ENCODE data around the gene LRCH2.
"Not testable (repeated sequence)": the region's sequence is repeated elsewhere in the genome, so short reads cannot be mapped to it uniquely, and the experiment has no call there.

Gene LRCH2, protein sequence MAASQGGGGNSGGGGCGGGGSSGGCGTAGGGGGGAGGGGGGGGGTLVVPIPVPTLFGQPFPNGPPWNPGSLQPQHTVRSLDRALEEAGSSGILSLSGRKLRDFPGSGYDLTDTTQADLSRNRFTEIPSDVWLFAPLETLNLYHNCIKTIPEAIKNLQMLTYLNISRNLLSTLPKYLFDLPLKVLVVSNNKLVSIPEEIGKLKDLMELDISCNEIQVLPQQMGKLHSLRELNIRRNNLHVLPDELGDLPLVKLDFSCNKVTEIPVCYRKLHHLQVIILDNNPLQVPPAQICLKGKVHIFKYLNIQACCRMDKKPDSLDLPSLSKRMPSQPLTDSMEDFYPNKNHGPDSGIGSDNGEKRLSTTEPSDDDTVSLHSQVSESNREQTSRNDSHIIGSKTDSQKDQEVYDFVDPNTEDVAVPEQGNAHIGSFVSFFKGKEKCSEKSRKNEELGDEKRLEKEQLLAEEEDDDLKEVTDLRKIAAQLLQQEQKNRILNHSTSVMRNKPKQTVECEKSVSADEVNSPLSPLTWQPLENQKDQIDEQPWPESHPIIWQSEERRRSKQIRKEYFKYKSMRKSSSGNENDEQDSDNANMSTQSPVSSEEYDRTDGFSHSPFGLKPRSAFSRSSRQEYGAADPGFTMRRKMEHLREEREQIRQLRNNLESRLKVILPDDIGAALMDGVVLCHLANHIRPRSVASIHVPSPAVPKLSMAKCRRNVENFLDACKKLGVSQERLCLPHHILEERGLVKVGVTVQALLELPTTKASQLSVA

DNA sequence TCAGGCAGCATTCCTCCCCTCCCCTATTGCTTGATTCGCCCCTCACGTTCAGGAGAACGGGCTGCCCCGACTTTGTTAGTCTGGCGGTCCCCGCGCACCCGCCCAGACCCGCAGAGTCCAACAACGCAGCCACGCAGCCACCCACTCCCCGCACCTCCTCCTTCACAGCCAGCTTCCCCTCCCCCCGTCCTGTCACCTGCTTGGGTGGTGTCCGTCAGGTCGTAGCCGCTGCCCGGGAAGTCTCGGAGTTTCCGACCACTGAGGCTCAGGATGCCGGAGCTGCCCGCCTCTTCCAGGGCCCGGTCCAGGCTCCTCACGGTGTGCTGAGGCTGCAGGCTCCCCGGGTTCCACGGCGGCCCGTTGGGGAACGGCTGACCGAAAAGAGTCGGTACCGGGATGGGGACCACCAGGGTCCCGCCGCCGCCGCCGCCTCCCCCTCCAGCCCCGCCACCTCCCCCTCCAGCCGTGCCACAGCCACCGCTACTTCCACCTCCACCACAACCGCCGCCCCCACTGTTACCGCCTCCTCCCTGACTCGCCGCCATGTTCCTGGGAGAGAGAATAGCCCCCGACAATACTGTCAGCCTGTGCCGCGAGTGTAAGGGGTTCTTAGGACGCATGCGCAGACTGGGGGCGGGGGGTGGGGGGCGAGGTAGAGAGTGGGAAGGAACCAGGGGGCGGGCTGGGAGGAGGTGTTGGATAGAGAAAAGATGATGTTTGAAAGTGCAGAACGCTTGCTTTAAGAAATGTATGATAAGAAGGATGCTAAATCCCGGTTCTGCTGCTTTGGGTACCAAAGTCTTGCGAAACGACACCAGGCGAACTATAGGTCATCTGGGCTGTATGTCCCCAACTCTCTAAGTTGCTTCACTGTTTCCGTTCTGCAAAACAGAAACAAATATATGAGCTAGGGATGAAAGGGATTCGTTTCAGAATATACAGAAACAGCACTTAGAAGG, at the start of gene LRCH2:
LRCH2 (minus strand) TSS at position 600 of the 959 bp plus-strand sequence; CDS start at position 545, 55 bp downstream.
- peak; percentile 1 to 56 for DNase-seq

DNA sequence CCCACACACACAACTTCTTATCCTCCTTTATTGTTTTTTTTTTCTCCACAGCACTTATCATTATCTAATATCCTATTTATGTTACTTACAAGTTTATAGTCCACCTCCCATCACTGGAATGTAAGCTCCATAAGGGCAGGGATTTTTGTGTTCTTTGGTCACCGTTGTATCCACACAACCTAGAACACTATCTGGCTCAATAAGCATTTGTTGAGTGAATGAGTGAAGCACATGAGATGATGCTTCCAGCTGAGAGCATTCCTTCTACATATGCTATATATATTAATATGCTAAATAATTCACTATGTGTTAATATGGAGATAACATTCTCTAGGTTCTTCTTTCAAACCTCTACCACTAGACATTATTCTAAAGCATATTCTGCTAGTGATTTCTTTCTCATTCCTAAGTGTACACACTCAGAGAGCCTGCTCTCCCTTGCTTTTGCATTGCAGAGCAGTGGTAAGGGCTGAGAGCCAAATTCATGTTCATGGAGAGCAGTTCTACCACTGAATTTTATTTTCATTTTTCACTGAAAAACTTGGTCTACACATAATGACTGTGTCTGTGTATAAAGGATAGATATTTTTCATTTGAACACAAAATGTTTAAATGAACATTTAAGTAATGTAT, 35.3 kb upstream of the LRCH2 start:
- no peak for DNase-seq

DNA sequence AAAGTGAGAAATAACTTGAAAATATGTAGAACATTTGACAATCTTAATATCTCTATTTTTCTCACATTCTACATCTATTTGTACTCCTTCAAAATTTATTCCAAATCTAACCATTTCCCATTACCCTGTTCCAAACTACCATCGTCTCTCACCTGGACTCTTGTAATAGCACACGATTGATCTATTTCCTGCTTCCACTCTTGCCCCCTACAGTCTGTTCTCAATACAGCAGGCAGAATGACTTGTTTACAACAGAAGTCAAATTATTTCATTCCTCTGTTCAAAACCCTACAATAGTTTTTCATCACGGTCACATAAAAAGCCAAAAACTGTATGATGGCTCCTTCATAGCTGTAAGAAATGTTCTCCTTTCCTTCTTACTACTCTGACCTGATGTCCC, 34.5 kb upstream of the LRCH2 start:
- DNase-seq, result peak; percentile 0 to 30

DNA sequence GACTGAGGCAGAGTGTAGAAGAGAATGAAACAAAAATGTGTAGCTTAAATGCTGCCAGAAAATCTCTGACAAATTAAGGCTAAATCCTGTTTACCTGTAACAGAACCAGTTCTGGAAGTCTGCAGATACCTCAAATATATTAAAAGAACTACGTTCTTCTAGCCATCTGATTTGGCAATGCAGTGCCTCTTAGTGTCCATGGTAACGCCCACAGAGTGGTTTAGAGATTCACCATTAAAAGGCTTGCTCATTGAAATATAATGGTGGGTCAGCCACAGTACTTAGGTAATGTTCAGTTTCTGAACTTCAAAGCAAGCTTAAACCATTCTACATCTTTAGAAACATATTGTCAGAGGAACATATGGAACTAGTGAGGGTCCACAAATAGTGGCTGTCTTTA, 32.4 kb upstream of the LRCH2 start:
- DNase-seq, result peak in 1 of 2 experiments; percentile 0

DNA sequence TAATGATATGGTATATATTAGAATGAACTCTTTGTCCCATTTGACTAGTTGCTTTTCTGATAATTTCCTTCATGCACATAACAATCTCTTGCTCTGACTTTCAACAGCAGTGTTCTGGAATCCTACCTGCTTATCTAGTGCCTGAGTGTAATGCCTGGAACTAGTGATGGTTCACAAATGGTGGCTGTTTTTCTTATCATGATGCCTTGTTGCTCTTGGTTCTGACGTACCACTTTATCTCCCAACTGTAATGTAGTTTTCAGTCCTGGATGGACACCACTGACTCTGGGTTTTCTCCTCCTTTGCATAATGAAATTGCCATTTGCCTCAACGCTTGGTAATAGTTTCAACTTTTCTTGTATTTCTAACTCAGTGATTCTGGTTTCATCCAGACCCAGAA, 30.1 kb upstream of the LRCH2 start:
- DNase-seq, result no peak

DNA sequence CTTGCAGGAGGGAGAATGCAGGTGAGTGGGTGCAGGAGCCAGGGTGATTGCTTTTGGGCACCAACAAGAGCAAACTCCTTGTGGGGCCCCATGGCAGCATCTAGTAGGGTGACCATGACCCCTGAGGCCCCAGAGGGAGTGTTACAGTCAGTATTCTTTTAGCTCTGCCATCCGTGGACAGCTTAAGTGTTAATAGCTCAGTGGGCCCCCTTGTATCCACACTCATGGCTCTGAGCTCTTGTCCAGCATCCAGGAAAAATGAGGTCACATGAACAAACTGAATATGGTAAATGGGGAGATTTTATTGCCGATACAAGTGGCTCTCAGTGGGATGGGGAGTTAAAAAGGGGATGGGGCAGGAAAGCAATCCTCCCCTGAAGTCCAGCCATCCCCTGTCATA, 27.3 kb upstream of the LRCH2 start:
- DNase-seq, result no peak

DNA sequence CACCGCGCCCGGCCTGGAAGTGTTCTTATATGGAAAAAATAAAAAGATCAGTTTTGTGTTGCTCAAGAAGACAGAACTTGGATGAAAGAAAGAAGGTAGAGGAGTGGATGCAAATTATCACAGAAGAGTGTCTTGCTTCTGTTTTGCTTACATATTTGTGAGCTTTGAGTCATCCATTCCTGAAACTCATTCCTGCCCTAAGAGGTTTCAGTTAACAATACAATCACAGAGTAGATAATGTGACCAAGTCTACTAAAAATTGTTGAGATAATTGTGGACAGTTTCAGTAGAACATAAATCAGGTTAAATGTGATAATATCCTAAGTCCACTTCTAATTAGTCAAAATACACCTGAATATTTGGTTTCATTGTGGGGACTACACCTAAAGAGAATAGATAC, 26.4 kb upstream of the LRCH2 start:
- no peak for DNase-seq

DNA sequence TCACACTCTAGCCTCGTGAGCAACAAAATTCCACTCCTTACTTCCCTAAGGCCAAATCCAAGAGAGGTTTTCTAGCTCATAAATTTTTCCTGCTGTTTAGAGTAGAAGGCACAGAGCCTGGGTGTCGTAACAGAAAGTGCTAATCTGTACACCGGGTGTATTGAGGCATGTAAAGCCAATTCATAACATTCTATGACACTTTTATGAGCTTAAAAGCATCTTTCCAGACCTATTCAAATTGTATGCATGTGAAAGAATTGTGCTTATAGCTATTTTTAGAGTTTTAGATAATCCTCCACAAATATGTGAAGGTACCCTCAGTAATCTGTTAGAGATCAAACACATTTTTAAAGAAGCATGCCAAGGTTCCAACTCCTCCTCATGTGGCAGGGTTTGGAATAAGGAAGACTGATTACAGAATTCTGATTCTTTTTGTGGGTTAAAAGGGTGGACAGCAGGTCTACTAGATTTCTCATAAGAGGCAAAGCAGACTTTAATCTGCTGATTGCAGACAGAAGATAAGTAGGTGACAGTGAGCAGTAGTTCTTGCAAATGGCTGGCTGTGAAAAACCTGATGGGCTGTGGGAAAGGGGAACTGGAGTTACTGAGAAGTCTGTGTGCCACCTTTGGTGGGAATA, 25.5 kb upstream of the LRCH2 start:
- DNase-seq, result peak; percentile 0 to 1

DNA sequence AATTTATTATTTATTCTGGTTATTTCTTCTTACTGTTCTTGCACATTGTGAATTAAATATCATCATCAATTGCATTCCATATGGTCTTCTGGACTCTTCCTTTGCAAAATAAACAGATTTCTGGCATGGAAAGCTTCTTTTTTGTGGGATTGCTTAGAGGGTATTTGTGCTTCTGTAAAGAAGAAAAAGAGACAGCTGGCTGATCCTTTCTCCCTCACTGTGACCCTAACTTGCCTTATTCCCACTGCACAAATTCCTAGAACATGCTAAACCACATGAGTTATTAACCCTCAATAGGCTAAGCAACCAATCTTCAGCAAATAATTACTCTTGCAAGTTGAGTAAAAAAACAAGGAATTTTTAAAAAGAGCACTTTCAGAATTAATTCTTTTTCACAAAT, 23.8 kb upstream of the LRCH2 start:
- DNase-seq, result no peak

DNA sequence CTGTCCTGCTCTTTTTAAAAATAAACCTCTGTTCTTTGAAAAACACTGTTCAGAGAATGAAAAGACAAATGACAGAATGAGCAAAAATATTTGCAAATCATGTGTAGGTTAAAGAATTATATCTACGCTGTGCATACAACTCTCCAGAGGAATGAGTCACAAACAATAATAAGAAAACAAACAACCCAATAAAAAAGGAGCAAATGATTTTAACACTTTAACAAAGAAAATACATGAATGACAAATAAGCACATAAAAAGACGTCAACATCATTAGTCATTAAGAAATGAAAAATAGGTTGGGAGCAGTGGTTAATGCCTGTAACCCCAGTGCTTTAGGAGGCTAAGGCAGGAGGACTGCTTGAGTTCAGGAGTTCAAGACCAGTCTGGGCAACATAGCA, 21.1 kb upstream of the LRCH2 start:
- DNase-seq, result no peak

DNA sequence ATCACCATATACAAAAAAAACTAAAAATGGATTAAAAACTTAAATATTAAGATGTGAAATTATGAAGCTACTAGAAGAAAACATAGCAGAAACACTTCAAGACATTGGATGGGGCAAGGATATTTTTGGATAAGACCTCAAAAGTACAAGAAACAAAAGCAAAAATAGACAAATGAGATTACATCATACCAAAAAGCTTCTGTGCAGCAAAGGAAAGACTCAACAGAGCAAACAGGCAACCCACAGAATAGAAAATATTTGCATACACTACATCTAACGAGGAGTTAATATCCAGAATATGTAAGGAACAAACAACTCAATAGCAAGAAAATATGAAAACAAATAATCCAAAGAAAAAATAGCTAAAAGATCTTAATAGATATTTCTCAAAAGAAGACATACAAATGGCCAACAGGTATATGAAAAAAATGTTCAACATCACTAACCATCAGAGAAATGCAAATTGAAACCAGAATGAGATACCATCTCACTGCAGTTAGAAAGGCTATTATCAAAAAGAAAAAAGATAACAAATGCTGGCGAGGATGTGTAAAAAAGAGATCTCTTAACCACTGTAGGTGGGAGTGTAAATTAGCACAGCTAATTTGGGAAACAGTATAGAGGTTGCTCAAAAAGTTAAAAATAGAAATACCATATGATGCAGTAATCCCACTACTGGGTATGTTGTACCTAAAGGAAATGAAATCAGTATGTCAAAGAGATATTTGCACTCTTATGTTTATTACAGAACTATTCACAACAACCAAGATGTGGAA, 17.8 kb upstream of the LRCH2 start:
- DNase-seq, result peak in 1 of 2 experiments; percentile 13

DNA sequence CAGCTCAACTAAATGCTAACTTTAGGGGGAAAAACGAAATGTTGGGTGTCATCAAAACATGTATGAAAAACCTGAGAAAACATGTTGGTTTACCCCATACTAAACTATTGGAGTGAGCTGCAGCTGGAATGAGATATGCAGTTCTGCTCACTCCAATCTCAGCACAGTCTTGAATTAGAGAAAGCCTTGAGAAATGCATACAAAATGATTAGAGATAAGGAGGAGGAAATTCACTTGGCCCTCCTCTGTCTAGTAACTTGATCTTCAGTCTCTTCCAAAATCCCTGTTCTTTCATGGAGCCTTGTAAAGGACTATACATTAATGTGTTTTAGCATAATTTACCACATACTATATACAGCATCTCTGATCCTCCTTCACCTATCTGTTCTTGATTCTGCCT, 3.2 kb upstream of the LRCH2 start:
- no peak for DNase-seq

DNA sequence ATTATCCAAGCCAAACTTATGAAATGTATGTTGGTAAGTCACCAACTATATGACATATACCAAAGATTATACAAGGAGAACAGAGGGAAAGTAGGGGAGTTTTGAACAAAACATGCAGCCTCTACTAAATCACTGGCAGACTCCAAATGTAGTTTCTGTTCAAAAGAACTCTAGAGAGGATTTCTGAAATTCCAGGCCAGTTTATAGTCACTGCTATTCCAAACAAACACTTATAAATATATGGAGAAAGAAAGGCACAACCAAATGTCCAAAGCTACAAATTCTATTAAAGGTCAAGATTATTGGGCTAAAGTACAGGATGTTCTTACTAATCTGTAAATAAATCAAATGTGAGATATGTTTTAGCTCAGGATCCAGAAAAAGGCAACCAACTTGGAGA, 2.7 kb upstream of the LRCH2 start:
- no peak for DNase-seq

DNA sequence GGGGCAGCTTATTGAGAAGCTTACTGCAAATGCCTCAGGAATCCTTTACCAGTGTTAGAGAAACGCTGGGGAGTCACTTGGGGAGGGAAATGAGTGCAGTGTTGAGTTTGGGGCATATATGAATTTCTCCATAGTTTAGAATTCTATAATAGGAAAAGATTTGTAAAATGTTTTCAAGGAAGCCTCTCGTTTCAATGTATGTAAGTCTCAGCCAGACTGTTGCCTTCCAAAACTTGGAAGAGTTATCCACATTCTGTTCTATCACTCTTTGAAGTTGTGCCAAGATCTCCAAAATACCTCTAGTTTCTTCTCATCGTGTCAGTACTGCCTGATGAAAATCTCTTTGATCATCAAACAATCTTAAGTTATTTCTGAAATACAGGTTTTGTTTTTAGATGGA, 565 bp upstream of the LRCH2 start:
- DNase-seq, result no peak

DNA sequence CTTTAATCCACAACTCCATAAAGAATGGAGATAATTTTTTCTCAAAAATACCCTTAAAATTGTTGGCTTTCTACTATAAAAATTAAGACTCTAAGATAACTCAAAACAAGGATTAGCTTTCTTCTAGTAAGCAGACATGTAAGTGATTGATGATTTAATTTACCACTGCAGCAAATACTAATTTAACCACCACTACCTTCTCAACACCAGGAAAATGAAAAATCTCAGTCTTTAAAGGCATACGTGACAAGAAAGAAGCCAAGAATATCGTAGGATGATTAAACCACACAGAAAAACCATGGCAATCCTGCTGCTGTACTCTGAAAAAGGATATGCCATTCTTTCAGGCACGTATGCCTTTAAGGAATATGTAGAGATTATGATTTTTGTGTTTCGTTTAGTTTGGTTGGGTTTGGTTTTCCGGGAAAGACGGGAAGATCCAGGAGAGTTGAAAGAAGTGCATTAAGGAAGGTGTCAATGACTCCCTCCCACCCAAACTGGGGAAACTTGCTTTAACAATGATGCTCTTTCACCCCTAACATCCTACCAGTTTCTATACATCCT, 881 bp downstream of the LRCH2 start:
- no peak for DNase-seq

DNA sequence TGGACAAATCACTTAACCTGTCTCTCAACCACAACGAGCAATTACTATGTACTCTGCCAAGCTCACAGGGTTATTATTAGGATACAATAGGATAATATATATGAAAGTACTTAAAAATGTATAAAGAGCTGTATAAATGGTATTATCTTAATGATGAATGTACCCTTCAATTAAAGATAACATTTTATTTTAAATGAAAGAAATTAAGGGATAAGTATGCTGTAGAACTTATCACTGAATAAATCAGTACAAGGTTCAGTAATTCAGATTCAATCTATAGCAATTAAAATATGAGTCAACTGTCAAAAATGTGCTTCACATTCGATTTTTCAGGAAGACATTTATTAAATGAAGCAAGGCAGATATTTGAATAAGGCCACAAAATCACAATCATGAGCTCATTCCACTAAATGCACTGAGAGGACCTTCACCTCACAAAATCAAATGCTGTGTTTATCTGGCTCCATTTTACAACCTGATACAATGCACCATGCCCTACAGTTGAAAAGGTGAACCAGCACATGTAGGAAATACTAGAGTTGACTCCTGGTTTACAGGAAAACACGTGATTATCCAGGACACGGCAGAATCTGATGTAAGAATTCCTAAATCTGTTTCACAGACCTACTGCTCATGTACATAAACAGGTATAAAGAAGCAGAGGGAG, 4.4 kb downstream of the LRCH2 start:
- DNase-seq, result no peak

DNA sequence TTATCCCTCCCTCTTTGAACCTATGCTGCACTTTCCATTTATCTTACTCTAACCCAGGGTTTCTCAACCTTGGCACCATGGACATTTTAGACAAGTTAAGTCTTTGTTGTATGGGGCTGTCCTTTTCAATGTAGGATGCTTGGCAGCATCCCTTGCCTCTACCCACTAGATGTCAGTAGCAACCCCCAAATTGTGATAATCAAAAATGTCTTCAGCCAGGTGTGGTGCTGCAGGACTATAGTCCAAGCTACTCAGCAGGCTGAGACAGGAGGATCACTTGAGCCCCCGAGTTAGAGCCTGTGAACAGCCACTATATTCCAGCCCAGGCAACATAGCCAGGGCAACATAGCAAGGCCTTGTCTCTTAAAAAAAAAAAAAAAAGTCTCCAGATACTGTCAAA, 7.0 kb downstream of the LRCH2 start:
- peak; percentile 51 to 61 for DNase-seq

DNA sequence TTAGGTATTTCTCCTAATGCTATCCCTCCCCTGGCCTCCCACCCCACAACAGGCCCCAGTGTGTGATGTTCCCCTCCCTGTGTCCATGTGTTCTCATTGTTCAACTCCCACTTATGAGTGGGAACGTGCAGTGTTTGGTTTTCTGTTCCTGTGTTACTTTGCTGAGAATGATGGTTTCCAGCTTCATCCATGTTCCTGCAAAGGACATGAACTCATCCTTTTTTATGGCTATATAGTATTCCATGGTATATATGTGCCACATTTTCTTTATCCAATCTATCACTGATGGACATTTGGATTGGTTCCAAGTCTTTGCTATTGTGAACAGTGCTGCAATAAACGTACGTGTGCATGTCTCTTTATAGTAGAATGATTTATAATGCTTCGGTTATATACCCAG, 16.6 kb downstream of the LRCH2 start:
- DNase-seq, result not testable (repeated sequence)

DNA sequence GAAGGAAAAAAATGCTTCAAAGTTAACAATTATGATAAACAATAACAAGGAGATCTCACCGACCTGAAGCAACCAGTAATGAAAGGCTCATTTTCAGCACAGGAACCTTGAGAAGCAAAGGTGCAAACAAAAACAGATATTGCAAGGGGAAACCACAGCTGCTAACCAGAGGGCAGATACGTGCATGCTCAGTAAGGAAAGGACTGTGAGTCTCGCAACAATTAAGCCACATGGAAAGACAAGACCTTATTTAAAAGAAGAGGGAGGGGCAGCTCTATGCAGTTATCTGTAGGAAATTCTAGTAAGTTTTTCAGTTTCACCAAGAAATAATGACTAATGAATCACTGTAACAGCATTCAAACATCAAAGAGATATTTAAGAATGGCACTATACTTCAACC, 19.3 kb downstream of the LRCH2 start:
- DNase-seq, result no peak

DNA sequence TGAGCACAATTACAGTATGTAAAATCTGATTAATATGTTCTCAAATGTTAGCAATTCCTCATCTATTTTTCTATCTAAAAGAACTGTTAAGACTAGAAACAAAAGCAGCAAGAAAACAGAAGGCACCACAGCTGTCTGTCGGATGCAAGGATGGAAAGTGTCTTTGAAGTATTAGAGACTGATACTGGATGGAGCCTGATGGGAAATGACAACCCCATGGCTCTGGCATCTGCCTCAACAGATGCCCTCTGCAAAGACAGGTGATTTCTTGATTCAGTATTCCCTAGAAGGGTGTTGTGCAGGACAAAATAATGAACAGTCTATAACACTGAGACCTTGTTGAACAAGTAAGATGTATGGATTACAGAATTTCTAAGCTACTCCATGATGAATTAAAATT, 19.7 kb downstream of the LRCH2 start:
- no peak for DNase-seq
